Dermis blood vessel endothelial cell (primary cell): ENCODE measurements around the gene PRAMEF17. TPM values are rescaled to one million over a fixed set of nuclear protein-coding genes. Genes with fewer than 3 reads are reported as not detected.
"Not testable (repeated sequence)": the region's sequence is repeated elsewhere in the genome, so short reads cannot be mapped to it uniquely, and the experiment has no call there.

Experiments
- DNase-seq: peaks from one replicate; pipeline ENCODE4 v3.0.0; 2010
- total RNA-seq: library from RNA; depleted of rRNA; stranded (reverse); fragments of >200 nt; gene quantifications from 2 replicates; pipeline ENCODE4 v1.2.3, GENCODE V29; 2014

Gene PRAMEF17
- not detected in 2 replicates for total RNA-seq

DNA sequence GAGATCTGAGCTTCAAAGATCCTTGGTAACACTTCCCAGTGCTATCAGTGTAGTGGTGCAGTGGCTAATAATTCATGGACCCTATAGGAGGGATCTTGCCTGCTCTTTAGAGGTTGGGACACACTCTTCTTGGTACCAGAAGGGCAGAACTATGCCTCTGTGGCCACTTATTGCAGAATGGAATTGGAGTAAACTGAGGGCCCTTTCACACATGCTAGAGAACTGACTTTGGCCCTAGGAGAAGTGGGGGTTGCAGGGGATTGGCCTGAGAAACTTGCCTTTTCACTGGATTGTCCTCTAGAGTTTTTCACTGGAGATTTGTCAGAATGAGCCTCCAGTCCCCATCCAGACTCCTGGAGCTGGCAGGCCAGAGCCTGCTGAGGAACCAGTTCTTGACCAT, at the start of gene PRAMEF17:
Gene PRAMEF17, plus strand, starts transcription at position 301 of the 400 bp plus-strand sequence. Its CDS starts 26 bp downstream, at position 327.
- DNase-seq, result not testable (repeated sequence)

DNA sequence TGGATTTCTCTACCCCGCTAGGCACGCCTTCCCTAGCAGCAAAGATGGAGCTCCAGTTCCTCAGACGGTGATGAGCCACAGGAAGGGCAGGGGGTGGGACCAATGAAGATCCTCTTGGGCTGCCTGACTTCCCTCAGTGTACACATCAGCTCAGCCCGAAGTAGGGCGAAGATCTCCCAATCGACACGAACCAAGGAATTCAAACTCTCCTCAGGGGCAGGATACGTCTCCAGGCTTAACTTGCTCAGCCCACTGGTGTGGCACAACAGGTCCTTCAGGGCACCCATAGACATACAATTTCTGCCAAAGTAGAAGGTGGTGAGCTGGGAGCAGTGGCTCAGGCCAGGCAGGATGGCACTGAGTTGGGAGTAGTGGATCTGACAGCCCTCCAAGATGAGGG, 46.9 kb upstream of the PRAMEF17 start:
- not testable (repeated sequence) for DNase-seq

GRCh38 chr1:13347034-13347433, 42.4 kb upstream of the PRAMEF17 start, which contains the start of gene PRAMEF14:
TSS of gene PRAMEF14 (minus strand) at chr1:13347134. CDS start at chr1:13345314, 1,820 bp downstream.
- not testable (repeated sequence) for DNase-seq

DNA sequence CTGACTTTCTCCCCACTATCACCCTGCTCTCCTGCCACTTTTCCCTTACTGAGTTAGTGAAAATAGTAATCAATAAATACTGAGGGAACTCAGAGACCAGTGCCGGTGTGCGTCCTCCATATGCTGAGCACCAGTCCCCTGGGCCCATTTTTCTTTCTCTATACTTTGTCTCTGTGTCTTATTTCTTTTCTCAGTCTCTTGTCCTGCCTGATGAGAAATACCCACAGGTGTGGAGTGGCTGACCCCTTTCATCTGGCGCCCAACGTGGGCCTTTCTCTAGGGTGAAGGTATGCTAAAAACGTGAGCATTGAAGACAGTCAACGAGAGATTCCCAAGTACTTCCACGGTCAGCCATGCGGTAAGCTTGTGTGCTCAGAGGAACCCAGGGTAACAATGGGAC, 36.0 kb upstream of the PRAMEF17 start:
- DNase-seq, result not testable (repeated sequence)

DNA sequence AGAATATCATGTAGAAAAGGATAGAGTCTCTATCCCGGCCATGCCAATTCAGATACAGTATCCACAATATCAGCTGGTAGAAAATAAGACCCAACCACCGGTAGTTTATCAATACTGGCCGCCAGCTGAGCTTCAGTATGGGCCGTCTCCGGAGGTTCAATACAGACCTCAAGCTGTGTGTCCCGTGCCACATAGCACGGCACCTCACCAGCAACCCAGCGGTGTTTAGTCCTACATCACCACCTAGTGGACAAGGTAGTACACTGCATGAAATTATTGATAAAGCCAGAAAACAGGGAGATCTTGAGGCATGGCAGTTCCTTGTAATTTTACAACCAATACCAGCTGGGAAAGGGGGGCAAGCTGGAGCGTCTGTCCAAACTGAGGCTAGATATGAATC, 35.0 kb upstream of the PRAMEF17 start:
- not testable (repeated sequence) for DNase-seq

DNA sequence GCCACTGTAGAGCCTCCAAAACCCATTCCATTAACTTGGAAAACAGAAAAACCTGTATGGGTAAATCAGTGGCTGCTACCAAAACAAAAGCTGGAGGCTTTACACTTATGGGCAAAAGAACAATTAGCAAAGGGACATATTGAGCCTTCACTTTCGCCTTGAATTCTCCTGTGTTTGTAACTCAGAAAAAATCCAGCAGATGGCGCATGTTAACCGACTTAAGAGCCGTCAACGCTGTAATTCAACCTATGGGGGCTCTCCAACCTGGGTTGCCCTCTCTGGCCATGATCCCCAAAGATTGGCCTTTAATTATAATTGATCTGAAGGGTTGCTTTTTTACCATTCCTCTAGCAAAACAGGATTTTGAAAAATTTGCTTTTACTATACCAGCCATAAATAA, 32.7 kb upstream of the PRAMEF17 start:
- peak; percentile 74 for DNase-seq

- not testable (repeated sequence) for DNase-seq
These were observed 27.1 kb upstream of the PRAMEF17 start for GRCh38 chr1:13362364-13362763.

DNA sequence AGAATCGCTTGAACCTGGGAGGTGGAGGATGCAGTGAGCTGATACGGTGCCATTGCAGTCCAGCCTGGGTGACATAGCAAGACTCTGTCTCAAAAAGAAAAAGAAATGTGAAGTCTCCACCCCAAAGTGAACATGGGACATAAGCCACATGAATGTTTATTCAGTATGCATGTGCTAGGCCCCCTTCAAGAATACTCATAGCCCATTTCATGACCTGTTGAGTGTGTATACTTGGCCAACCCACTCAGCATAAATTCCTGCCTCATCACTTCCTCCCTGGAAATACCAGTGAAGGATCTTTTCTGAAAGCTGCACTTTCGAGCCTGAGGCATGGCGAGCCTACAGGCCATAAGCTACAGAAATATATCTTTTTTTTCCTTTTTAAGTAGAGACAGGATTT, 24.5 kb upstream of the PRAMEF17 start:
- DNase-seq, result not testable (repeated sequence)

DNA sequence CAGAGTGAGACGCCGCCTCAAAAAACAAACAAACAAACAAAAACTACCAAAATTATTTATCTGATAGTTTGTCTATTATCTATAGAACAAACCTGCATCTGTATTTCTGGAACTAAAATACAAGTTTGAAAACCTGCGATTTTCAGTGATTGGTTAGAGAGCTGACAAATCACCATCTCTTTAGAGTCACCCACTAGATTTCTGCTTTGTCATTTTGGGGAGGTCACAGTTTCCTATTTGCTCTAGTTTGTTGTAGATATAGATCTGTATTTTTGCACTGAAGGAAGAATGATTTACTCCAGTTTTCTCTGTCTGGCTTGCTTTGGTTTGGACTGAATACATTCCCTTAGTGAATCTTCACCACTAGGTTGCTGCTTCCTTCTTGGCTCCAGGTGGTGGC, 22.9 kb upstream of the PRAMEF17 start:
- DNase-seq, result not testable (repeated sequence)

DNA sequence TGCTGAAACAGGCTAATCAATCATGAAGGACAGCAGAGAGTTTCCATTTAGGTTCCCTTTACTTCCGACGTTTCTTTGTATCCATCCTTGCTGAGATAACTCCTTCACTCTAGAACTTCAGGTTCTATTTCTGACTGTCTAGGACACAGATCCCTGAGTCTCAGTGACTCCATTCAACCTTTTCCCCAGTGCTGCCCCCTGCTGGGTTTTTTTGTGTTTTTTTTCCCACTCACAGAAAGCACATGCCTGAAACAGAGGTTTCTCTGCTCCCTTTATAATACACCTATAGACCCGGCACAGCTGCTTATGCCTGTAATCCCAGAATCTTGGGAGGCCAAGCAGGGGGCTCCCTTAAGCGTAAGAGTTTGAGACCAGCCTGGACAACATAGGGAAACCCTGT, 20.9 kb upstream of the PRAMEF17 start:
- DNase-seq, result not testable (repeated sequence)

- DNase-seq, result not testable (repeated sequence)
These were observed 10.4 kb upstream of the PRAMEF17 start for GRCh38 chr1:13378983-13379382.

- not testable (repeated sequence) for DNase-seq
These were observed 9.1 kb upstream of the PRAMEF17 start for GRCh38 chr1:13380380-13380779.

- DNase-seq, result not testable (repeated sequence)
These were observed 3.6 kb downstream of the PRAMEF17 start for GRCh38 chr1:13393004-13393403.

GRCh38 chr1:13394761-13395160, 5.3 kb downstream of the PRAMEF17 start:
- not testable (repeated sequence) for DNase-seq

DNA sequence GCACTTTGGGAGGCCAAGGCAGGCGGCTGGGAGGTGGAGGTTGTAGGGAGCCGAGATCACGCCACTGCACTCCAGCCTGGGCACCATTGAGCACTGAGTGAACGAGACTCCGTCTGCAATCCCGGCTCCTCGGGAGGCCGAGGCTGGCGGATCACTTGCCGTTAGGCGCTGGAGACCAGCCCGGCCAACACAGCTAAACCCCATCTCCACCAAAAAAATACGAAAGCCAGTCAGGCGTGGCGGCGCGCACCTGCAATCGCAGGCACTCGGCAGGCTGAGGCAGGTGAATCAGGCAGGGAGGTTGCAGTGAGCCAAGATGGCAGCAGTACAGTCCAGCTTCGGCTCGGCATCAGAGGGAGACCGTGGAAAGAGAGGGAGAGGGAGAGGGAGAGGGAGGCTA, 5.9 kb downstream of the PRAMEF17 start:
- not testable (repeated sequence) for DNase-seq

DNA sequence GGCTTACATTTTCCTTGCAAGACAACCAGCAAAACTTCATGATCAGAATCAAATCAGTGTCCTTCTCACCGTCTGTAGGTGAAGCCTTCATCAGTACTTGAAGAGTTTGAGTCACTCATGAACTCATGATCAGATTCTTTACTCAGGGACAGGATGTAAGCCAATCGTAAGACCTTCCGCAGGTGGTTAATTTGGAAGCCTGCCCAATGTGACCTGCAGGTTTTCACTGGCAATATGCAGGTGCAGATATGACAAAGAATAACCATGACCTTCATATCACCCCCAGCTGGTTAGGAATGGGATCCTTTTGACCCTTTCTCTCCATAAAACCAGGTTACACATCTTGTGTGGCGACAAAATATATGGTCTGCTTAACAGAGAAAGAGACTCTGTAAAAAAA, 18.4 kb downstream of the PRAMEF17 start:
- DNase-seq, result no peak

GRCh38 chr1:13410150-13410549, 20.7 kb downstream of the PRAMEF17 start, which contains the start of gene PRAMEF20:
TSS of gene PRAMEF20 (plus strand) at chr1:13410450. CDS start at chr1:13416355, 5,905 bp downstream.
- not testable (repeated sequence) for DNase-seq

DNA sequence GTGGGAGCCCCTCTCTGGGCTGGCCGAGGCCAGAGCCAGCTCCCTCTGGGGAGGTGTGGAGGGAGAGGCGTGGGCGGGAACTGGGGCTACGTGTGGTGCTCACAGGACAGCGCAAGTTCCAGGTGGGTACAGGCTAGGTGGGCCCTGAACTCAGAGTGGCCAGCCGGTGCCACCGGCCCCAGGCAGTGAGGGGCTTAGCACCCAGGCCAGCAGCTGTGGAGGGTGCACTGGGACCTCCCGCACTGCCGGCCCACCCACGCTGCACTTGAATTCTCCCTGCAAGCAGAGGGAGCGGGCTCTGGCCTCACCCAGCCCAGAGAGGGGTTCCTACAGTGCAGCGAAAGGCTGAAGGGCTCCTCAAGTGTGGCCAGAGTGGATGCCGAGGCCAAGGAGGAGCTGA, 41.1 kb downstream of the PRAMEF17 start:
- DNase-seq, result no peak

GRCh38 chr1:13432251-13432650, 42.8 kb downstream of the PRAMEF17 start:
- no peak for DNase-seq

DNA sequence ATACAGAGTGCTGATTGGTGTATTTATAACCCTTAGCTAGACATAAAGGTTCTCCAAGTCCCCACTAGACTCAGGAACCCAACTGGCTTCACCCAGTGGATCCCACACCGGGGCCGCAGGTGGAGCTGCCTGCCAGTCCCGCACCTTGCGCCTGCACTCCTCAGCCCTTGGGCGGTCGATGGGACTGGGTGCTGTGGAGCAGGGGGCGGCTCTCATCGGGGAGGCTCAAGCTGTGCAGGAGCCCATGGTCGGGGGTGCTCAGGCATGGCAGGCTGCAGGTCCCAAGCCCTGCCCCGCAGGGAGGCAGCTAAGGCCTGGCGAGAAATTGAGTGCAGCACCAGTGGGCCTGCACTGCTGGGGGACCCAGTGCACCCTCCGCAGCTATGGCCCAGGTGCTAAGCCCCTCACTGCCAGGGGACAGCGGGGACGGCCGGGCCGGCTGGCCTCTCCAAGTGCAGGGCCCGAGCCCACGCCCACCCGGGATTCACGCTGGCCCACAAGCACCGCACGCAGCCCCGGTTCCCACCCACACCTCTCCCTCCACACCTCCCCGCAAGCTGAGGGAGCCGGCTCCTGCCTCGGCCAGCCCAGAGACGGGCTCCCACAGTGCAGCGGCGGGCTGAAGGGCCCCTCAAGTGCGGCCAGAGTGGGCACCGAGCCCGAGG, 44.4 kb downstream of the PRAMEF17 start:
- not testable (repeated sequence) for DNase-seq

DNA sequence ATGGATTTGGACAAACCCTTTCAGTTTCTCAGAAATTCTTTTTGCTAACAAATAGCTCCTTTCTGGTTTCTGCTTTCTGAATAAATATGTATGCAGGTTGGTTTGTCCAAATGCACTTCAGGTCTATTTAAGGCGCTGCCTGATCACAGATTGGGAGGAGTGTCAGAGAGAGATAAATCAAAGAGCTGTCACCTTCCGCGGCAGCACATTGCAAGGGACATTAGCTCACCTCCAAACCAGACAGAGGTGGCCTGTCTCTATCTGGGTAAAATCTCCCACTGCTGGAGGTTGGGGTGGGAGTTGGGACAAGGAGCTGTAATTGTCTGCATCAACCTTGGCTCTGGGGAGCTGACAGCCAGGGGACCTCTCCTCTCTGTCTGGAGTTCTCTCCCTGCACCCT, 46.0 kb downstream of the PRAMEF17 start:
- DNase-seq, result no peak

DNA sequence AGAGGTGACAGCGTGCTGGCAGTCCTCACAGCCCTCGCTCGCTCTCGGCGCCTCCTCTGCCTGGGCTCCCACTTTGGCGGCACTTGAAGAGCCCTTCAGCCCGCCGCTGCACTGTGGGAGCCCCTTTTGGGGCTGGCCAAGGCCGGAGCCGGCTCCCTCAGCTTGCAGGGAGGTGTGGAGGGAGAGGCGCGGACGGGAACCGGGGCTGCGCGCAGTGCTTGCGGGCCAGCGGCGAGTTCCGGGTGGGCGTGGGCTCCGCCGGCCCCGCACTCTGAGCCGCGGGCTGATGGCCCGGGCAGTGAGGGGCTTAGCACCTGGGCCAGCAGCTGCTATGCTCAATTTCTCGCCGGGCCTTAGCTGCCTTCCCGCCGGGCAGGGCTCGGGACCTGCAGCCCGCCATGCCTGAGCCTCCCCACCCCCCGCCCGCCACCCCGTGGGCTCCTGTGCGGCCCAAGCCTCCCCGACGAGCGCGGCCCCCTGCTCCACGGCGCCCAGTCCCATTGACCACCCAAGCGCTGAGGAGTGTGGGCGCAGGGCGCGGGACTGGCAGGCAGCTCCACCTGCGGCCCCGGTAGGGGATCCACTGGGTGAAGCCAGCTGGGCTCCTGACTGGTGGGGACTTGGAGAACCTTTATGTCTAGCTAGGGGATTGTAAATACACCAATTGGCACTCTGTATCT, 49.8 kb downstream of the PRAMEF17 start:
- not testable (repeated sequence) for DNase-seq
